Measurements from ENCODE around the gene KCNC3.

The KCNC3 gene

DNA sequence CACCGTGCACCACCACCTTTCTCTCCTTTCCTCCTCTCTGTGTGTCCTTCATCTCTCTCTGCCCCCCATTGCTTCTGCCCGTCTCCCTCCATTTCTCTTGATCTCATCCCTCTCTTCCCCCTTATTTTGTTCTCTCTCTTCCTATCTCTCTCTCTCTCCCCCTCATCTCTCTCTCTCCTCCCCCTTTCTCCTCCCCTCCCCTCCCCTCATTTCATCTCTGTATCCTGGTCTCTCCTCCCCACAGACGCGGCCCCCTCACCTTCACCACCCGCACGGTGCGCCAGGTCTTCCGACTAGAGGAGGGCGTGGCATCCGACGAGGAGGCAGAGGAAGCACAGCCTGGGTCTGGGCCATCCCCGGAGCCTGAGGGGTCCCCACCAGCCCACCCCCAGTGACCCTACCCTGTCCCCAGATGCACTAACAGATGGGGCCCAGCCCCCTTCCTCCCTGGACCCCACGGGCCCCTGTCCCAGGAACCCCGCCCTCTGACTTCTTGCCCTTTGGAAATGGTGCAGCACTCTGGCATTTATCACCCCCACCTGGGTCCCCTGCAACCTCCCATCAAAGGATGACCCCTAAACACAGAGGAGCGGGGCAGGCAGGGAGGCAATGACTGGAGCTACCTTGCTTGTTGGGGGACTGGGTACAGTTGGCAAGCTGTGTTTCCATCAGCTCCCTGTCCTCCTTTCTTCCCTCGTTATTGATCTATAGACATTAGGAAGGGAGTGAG, 19.6 kb downstream of the KCNC3 start:
- no peak for DNase-seq

DNA sequence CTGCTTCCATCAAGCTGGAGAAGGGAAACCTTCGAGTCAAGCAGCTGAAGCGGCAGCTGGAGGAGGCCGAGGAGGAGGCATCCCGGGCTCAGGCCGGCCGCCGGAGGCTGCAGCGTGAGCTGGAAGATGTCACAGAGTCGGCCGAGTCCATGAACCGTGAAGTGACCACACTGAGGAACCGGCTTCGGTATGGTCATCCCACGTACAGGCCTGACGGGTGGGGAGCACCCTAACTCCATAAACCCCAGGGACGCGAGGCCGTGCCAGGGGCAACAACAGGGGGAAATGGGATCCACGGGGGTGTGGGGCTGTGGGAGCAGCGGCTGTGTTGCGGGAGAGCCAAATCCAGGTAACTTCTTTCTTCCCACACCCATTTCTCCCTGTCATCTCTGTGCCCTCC, 20.2 kb downstream of the KCNC3 start:
- DNase-seq: no peak

DNA sequence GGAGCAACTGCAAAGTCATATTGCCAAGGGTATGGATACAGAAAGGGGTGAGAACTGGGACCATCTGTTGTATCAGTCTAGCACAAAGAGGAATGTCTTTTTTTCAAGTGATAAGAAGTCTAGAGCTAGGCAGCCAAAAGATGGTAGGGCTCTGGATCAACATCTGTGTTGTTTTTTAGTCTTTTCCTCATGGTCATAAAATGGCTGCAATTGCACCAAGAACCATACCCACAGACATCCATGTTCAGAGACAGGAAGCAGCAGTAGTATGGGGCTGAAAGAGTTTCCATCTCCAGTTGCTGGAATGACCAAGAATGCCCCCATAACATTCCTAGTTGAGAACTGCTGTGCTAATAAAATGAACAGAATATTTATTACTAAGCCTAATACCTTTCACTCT, 25.6 kb downstream of the KCNC3 start:
- DNase-seq: no peak

DNA sequence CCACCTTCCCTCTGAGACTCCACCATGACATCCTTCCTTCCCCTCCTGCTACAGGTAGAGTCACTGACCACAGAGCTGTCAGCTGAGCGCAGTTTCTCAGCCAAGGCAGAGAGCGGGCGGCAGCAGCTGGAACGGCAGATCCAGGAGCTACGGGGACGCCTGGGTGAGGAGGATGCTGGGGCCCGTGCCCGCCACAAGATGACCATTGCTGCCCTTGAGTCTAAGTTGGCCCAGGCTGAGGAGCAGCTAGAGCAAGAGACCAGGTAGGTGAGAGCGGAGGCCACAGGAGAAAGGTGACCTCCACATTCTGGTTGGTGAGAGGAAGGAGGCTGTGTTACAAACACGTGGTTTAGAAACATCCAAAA, 27.6 kb downstream of the KCNC3 start:
- DNase-seq: no peak

DNA sequence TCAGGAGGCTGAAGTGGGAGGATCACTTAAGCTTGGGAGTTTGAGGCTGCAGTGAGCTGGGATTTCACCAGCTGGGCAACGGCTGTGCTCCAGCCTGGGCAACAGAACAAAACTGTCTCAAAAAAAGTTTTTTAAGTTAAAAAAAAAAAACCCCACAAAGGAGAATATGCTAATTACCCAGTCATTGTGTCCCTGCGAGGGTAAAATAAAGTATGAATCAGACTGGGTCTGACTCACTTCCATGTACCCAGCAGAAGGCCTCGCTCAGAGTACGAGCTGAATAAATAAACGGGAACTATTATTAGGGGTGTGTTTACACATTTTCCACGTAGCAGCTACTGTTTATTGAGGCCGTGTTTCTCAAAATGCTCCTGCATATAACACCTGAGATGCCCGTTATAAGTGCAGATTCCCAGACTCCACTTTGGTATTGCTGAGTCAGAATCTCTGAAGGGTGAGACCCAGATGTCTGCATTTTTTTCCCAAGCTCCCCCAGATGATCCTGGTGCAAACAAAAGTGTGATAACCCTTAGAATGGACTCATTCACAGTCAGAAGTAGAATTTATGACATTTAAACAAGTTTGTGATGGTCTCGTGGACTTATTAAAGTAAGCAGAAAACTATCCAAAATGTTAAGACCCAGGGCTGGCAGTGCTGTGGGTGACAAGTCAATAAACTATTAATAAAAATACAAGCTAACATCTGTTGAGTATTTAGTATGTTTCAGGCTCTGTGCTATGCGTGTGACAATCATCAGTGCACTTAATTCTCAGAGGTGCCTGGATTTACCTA, 28.2 kb downstream of the KCNC3 start:
- DNase-seq: no peak

DNA sequence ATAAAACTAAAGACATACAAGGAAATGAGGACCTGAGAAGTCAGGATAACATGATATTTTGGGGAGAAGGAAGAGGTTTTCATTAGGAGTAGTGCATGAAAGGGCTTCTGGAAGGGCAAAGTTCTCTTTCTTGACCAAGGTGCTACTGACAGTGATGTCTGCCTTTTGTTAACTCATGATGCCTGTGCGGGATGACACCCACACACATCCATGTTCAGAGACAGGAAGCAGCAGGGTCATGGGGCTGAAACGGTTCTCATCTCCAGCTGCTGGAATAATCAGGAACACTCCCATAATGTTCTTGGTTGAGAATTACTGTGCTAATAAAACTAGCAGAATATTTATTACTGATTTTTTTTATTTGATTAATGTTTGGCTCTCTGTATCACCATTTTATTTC, 29.1 kb downstream of the KCNC3 start:
- DNase-seq: no peak

DNA sequence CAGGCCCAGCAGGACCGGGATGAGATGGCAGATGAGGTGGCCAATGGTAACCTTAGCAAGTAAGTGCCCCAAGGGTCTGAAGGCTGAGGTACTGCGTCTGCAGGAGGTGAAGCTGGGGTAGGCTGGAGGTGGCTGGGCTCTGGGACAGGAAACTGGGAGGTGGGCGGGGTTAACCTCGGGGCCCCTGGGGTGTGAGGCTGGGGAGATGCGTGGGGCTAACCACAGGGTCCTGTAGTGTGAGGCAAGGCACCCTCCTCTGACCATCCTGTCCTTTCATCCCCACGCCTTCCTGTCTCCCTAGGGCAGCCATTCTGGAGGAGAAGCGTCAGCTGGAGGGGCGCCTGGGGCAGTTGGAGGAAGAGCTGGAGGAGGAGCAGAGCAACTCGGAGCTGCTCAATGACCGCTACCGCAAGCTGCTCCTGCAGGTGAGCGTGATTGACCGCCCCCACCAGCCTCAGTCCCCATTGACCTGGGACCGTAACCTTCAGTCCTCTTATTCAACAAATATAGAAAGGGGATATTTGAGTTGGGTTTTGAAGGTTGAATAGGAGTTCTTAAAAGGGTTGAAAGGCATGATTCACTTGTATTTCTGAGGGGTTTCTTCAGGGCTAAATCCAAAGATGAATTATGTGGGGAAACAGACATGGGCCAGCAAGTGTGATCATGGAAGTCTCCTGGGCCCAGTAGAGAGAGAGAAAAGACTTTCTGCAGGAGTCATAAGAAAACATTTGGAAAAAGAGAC, 35.7 kb downstream of the KCNC3 start:
- DNase-seq: no peak

DNA sequence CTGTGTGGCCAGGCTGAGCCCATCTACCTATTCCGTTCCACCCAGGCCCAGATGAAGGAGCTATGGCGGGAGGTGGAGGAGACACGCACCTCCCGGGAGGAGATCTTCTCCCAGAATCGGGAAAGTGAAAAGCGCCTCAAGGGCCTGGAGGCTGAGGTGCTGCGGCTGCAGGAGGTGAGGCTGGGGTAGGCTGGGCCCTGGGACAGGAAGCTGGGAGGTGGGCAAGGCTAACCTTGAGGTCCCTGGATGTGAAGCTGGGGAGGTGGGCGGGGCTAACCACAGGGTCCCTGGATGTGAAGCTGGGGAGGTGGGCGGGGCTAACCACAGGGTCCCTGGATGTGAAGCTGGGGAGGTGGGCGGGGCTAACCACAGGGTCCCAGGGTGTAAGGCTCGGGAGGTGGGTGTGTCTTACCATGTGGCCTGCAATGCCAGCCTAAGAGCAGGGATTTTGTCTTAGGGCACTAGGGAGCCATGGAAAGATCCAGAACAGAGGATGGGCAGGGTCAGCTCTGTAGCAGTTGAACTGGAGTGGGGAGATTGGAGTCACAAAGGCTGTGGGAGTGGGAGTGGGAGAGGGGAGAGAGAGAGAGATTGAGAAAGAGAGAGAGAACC, 36.9 kb downstream of the KCNC3 start:
- no peak for DNase-seq

DNA sequence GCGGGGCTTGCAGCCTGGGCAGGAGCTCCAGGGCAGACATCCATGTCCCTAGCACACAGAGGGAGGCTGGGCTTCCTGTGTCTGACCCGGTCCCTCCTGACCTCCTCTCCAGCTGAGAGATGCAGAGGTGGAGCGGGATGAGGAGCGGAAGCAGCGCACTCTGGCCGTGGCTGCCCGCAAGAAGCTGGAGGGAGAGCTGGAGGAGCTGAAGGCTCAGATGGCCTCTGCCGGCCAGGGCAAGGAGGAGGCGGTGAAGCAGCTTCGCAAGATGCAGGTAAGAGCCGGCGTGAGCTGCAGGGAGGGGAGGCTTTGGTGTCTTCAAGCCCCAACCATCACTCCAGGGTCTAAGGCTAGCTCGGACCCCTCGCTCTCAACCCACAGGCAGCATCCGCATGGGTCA, 38.4 kb downstream of the KCNC3 start:
- no peak for DNase-seq

DNA sequence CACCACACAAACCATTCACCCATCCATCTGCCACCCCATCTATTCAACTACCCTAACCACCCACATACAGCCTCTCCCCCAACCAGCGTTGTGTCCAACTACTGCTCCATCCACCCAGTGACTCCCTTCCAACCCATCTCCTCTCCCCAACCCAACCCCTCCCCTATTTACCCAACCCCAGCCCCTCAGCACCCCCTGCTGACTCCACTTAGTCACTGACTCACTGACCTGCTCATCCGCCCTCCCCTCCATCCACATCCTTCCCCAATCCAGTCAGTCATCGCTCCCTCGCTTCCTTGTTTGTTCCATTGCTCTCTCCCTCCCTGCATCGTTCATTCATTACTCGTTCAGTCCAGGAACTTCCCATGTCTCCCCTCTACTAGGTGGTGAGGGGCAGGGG, 39.2 kb downstream of the KCNC3 start:
- no peak for DNase-seq

DNA sequence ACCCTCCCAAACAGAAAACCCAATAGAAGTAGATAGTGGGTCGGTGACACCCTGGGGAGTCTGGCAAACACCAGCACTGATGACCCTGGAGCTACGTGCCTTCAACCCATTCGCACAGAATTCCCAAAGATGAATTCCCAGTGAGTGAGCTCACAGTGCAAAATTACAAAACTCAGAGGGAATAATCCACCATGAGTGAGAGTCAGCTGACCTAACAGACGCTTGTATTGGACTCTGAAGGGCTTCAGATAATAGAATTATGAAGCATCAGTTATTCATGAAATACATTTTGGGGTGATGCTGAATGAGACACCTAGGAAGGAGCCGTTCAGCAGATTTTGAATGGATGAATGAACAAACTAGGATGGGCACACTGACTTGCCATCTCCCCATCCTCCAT, 40.2 kb downstream of the KCNC3 start:
- no peak for DNase-seq

DNA sequence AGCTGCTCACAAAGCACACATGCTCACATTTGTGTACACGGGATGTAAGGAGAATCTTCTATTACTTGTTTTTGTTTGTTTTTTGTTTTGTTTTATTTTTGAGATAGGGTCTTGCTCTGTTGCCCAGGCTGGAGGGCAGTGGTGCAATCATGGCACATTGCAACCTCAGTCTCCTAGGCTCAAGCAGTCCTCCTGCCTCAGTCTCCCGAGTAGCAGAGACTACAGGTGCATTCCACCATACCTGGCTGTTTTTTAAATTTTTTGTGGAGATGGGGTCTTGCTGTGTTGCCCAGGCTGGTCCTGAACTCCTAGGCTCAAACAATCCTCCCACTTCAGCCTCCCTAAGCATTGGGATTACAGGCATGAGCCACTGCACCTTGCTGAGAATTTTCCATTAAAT, 41.8 kb downstream of the KCNC3 start:
- DNase-seq: no peak

DNA sequence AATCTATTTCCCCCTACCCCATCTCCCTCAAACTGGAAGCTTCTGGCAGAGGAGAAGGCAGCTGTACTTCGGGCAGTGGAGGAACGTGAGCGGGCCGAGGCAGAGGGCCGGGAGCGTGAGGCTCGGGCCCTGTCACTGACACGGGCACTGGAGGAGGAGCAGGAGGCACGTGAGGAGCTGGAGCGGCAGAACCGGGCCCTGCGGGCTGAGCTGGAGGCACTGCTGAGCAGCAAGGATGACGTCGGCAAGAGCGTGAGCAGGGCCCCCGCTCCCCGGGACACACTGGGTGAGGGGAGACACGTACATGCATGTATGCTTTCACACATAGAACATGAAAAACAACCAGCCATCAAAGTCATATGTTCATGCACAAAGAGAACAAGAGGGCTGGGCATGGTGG, 42.7 kb downstream of the KCNC3 start:
- DNase-seq: no peak

DNA sequence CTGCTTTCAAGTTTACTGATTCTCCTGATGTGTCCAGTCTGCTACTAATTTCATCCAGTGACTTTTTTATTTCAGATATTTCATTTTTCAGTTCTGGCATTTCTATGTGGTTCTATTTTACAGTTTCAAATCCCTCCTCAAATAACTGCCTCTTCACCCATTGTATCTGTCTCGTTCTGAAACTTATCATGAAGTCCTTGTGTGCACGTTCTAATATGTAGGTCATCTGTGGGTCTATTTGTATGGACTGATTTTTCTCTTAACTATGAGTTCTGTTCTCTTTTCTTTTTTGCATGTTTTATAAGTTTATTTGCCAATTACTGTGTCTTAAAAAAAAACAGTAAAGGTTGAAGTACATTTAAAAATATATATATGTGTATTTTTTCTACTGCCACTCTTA, 43.3 kb downstream of the KCNC3 start:
- DNase-seq: no peak

DNA sequence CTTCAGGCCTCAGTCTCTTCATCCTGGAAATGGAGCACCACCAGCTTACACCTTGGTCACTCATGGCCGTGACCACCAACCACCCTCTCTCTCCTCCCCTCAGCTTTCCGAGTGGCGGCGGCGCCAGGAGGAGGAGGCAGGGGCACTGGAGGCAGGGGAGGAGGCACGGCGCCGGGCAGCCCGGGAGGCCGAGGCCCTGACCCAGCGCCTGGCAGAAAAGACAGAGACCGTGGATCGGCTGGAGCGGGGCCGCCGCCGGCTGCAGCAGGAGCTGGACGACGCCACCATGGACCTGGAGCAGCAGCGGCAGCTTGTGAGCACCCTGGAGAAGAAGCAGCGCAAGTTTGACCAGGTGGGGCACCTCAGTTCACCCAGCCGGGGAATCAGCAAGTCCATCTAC, 47.7 kb downstream of the KCNC3 start:
- no peak for DNase-seq

DNA sequence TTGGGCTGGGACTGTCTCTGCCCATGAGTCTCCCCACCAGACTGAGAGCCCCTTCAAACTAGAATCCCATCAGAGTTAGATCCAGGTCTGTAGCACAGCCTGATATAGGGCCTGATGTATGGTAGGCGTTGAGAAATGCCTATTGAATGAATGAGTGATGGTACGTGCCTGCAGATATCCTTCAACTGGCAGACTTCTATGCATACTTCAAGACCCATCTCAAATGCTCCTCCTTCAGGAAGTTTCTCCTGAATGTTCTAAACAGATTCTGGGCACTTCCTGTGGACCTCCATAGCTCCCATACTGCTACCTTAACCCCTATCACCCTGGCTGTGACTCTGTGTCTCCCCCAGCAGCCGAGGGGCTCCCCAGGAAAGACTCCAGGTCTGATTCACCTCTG, 48.2 kb downstream of the KCNC3 start:
- DNase-seq: no peak

DNA sequence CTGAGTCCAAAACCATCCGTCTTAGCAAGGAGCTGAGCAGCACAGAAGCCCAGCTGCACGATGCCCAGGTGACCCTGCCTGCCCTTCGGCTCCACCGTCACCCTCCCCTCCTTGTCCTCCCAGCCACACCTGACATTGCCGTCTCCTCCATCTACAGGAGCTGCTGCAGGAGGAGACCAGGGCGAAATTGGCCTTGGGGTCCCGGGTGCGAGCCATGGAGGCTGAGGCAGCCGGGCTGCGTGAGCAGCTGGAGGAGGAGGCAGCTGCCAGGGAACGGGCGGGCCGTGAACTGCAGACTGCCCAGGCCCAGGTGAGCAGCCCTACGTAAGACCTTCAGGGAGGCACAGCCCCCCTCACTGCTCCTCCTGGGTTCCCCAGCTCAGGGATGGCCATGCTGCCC, 49.1 kb downstream of the KCNC3 start:
- no peak for DNase-seq

DNA sequence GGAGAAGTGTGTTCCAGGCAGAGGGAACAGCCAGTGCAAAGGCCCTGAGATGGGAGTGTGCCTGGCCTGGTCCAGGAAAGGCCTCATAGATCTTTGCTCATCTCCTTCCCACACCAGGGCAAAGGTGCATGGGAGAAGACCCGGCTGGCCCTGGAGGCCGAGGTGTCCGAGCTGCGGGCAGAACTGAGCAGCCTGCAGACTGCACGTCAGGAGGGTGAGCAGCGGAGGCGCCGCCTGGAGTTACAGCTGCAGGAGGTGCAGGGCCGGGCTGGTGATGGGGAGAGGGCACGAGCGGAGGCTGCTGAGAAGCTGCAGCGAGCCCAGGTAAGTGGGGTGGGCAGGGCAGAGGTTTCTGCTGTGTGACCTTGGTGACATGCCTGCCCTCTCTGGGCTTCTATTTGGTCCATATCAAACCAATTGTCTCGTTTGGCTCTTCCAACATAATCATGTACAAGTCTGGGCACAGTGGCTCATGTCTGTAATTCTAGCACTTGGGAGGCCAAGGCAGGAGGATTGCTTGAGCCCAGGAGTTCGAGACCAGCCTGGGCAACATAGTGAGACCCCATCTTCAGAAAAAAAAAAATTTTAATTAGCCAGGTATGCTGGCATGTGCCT, 51.1 kb downstream of the KCNC3 start:
- no peak for DNase-seq

DNA sequence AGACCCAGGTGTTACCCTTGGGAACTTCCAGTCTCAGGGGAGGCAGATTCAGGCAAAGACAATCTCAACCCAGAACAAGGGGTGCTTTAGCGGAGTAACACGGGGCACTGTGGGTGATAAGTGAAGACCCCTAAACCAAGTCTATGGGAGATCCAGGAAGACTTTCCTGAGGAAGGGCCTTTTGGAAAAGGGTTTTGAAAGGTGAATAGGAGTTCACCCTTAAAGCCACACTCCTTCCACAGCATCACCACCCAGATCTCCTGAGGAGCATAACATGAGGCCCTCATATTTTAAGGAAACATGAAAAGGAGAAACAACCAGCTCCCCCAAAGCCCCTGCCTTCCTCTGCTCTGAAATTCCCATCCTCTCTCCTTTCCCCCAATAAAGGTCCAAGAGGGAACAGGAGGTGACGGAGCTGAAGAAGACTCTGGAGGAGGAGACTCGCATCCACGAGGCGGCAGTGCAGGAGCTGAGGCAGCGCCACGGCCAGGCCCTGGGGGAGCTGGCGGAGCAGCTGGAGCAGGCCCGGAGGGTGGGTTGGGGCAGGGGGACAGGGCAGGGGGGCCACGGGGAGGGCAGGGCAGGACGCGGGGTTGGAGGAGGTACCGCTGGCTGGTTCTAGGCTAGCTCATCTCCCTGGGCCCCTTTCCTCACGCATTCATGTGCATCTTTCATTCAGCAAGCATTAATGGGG, 52.7 kb downstream of the KCNC3 start:
- DNase-seq: no peak

DNA sequence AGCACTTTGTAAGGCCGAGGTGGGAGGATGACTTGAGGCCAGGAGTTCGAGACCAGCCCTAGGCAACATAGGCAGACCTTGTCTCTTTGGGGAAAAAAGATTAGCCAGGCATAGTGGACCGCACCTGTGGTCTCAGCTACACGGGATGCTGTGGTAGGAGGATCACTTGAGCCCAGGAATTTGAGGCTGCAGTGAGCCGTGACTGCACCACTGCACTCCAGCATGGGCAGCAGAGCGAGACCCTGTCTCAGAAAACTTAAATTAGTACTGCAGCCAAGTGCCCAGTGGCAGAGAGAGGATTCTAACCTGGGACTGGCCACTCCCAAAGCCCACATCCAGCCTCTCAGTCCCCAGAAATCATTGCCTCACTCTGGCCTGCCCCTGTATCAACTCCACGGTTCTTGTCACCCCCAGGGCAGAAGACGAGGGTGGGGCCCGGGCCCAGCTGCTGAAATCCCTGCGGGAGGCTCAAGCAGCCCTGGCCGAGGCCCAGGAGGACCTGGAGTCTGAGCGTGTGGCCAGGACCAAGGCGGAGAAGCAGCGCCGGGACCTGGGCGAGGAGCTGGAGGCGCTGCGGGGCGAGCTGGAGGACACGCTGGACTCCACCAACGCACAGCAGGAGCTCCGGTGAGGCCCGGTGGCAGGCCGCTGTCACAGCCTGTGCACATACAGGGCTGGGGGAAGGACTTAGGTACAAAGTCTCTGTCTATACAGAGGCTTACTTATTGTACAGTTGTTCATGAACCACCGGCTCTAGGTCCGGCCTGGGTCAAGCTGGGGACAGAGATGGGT, 53.4 kb downstream of the KCNC3 start:
- DNase-seq: no peak

DNA sequence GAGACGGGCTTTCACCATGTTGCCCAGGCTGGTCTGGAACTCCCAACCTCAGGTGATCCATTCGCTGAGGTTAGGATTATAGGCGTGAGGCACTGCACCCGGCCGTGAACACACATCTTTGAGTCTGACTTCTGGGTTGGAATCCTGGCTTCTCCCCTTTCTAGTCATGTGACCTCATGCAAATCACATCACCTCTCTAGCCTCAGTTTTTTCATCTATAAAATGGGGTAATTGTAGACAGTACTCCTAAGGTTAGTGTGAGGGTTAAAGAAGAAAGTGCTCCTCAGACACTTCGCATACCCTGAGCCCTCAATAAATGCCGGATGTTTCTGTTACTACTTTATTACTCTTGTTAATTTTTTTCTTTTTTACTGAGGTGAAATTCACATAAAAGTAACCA, 55.4 kb downstream of the KCNC3 start:
- DNase-seq: no peak
